ENCODE measurements around the gene LRRFIP1.
"Not testable (repeated sequence)": the region's sequence is repeated elsewhere in the genome, so short reads cannot be mapped to it uniquely, and the experiment has no call there.

The LRRFIP1 gene, protein sequence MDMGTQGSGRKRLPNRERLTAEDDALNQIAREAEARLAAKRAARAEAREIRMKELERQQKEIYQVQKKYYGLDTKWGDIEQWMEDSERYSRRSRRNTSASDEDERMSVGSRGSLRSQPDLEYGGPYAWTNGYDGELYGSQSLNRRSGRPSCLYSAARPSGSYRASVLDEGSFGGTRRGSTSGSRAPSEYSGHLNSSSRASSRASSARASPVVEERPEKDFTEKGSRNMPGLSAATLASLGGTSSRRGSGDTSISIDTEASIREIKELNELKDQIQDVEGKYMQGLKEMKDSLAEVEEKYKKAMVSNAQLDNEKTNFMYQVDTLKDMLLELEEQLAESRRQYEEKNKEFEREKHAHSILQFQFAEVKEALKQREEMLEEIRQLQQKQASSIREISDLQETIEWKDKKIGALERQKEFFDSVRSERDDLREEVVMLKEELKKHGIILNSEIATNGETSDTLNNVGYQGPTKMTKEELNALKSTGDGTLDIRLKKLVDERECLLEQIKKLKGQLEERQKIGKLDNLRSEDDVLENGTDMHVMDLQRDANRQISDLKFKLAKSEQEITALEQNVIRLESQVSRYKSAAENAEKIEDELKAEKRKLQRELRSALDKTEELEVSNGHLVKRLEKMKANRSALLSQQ

DNA sequence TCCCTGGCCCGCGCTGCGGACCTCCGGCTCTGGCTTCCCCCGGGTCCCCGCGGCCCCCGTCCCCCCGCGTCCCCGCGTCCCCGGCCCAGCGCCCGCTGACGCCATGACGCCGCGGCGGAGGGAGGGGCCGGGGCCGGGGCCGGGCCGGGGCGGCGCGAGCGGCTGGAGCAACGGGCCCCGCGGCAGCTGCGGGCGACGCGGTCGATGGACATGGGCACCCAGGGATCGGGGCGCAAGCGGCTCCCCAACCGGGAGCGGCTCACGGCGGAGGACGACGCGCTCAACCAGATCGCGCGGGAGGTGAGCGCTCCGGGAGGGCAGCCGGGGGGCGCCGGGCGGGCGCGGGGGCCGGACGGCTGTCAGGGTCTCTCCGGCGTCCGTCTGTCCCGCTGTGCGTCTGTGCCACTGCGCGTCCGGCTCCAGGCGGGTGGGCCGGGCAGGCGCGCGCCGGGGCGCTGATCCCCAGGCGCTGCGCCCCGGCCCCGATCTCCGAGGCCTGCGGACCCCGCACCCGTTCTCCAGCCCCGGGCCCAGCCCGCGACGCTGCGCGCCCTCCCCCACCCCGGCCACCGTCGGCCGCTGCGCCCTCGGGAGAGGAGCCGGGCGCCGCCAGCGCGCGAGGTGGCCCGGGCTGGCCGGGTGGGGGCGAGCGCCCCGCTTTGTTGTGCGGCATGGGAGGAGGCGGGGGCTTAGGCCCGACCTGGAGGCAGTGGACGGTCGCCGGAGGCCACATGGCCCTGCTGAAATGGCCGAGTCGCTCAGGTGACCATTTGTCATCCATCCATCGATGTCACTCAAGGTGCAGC, at the start of gene LRRFIP1:
LRRFIP1 (plus strand) TSS at position 147 of the 806 bp plus-strand sequence; CDS start at position 205, 58 bp downstream.
- no peak for DNase-seq

DNA sequence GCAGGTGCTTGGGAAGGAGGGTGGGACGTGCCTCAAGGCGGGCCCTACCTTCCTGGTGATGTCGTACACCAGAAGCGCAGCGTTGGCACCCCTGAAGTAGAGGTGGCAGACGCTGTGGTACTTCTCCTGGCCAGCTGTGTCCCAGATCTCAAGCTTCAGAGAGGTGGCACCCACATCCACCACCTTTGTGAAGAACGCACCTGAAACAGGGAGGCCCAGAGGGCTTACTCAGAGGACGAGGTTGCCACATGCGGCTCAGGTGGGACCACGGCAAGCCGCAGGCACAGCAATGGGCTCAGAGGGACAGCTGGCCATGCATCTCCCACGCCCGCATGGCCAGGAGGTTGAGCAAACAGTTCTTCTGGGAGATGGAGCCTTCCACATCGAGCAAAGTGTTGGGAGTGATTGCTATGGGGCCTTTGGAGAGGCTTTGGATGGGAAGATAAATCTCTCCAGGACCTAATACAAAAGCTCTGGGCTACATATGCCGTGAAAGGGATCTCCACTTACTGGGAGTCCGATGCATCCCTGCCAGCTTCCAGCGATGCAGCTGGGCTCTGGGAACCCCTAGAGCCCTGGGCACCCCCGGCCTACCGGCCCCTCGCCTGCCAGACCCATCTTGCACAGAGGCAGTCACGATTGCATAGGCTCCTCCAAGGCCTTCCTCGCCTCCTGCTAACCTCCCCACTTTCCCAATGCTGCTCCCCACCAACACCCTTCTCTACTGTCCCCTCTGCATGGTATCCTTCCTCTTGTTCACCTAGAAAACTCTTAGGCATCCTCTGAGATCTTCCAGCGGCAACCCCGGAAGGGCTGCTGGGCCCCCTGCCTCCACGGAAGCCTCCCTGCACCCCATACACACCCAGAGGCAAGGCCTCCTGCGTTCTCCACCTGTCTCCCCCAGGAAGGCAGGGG, 49.2 kb upstream of the LRRFIP1 start:
- no peak for DNase-seq

GRCh38 chr2:237581326-237581725, 46.1 kb upstream of the LRRFIP1 start:
- no peak for DNase-seq

GRCh38 chr2:237581751-237582746, 45.3 kb upstream of the LRRFIP1 start:
- DNase-seq, result no peak

DNA sequence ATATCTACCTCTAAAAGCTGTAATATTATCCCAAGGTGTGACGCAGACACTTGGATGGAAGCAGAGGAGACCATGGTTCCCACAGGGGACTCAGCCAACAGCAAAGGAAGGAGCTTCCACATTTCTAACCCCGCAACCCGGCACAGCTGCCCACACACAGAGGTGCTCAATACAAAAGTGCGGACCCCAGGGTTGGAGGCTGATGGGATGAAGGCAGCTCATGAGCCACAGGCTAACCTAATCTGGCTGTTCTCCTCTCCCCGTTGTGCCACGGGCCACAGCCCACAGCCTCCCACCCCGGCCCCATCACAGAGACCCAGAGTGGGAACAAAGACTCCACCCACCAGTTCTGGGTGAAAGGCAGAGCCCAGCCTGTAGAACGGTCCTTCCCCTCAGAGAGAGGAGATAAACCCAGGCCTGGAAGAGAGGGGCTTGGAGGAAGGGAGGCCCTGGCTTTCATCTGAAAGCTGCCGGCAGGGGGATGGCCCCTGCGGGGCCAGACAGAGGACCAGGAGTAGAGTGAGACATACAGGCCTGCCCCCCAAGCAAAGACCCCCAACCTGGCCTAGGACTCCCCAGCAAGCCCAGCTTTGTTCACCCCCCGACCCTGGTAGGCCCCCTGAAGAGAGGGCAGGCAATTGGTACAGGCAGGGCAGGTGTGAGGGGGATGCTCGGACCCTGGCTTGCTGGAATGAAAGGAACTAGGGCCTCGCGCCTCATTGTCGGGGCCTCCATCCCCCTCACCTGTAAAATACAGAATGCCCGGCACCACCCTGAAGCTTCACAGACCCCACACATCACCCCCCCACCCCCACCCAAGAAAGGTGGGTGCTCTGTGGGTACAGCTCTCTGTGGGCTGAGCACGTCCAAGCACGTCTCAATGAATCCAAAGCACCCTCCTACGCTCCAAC, 43.7 kb upstream of the LRRFIP1 start:
- DNase-seq, result no peak

DNA sequence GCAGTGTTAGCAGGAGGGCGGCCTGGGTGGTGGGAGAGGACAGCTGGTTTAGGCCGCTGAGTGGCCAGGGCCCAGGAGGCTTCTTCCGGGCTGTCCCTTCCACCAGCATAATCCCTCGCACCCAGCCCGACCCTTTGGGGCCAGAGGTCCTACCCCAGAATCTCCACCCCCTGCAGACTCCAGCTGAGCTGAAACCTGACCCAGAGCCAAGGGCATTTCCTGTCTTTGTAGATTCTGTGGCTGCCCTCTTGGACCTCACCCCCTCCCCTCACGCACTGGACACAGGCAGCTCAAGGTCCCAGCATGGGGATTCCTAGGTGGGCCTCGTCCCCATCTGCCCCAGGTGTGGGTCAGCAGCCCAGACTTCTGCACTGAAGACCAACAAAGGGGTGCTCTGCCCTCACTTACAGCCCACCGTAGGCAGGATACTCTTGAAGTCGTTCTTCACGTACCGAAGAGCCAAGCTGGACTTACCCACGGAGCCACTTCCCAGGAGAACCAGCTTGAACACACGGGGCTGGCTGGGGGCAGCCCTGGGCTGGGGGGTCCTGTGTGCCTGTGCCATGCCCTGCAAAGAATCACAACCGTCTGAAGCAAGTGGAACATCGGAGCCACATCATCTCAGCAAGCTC, 41.7 kb upstream of the LRRFIP1 start:
- no peak for DNase-seq

GRCh38 chr2:237588044-237588696, 39.2 kb upstream of the LRRFIP1 start:
- DNase-seq, result no peak

- DNase-seq, result peak; percentile 72
These were observed 36.9 kb upstream of the LRRFIP1 start, which contains the start of gene RAB17 for GRCh38 chr2:237590272-237591140. Gene RAB17, minus strand, starts transcription at chr2:237590734. Its CDS starts 4,580 bp downstream, at chr2:237586154.

DNA sequence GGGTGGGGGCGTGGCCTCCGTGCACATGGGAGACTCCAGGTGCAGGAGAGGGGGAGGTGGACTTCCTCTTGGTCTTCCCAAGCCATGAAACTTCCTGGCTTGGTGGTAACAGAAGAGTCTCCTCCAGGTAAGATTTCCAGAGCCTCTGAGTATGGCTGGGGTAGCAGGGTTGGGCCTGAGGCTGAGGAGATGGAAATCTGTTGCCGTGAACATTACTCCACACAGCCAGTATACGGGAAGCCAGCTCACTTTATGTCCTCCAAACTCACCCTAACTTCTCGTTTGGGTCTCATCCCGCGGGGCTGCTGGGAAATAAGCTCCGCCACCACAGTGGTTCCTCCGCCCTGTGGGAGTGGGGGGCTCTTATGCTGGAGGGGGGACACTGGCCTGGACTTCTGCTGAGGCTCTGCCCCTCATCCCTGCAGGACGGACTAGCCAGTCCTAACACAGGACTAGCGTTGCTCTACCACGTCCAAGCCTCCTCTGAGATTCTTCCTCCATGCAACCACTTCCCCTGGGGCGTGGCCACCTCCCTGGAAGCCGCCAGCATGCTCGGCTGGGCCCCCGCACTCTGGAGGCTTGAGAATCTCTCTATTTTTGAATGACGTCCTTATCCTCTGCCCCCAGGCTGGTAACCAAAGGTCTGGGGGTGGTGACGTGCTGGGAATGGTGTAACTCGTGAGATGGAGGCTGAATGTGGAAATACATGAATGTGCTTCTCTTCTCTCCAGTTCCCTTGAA, 36.1 kb upstream of the LRRFIP1 start:
- DNase-seq, result no peak

GRCh38 chr2:237592425-237592980, 34.9 kb upstream of the LRRFIP1 start:
- no peak for DNase-seq

DNA sequence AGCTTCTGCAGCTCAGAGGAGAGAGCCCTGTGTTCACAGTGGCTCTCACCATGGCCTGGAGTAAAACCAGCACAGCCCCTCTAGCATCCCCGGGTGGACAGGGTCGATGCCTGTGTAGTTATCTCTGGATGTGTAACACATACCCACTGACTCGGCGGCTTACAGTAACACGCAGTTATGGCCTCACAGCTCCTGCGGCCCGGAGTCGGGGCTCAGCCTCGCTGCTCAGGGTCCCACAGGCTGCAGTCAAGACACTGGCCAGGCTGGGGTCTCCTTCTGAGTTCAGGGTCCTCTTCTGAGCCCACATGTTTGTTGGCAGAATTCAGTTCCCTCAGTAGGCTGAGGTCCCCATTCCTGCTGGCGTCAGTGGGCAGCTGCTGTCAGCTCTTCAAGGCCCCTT, 34.4 kb upstream of the LRRFIP1 start:
- DNase-seq, result no peak

DNA sequence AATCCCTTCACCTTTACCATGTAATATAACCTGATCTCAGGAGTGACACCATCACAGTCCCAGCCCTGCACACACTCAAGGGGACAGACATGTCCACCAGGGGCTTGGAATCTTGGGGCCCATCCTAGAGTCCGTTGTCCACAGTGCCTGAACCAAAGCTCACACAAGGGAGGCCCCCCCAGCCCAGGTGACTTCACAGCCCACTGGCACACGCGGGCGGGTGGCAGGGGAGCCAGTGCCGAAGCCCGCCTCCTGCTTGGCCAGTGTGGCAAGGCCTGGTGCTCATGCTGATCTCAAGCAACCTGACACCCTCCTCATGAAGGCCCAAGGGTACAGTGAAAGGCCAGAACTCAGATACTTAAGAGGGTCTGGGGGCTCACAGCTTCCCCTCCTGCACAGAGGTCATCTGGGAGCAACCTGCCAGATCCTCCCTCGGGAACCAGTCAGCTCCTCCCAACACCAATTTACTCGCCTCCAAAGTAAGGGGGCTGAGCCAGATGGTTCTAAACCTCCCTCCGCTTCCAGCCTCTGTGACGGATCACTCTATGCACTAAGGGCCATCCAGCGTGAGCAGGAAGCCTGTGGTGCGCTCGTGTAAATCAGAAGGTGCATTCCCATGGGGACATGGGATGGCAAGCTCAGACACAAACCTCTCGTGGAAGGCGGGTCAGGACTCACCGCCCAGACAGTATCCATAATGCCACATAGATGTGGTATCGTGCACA, 33.6 kb upstream of the LRRFIP1 start:
- no peak for DNase-seq

DNA sequence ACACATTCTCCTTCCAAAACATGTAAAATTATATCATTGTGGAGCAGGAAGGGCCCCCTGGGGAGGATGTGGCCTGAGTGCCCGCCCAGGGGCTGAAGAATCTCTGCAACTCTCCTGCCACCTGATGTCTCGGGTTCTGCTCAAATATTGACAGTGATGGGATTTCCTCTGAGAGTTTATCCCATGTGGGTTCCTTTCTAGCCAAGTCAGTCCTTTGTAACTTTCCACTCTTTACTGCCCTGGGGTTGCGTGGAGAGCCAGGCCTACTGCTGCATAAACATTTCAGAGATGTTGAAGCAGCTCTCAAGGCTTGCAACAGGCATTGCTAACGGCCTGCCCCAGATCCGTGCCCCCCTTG, 32.9 kb upstream of the LRRFIP1 start:
- DNase-seq, result no peak

DNA sequence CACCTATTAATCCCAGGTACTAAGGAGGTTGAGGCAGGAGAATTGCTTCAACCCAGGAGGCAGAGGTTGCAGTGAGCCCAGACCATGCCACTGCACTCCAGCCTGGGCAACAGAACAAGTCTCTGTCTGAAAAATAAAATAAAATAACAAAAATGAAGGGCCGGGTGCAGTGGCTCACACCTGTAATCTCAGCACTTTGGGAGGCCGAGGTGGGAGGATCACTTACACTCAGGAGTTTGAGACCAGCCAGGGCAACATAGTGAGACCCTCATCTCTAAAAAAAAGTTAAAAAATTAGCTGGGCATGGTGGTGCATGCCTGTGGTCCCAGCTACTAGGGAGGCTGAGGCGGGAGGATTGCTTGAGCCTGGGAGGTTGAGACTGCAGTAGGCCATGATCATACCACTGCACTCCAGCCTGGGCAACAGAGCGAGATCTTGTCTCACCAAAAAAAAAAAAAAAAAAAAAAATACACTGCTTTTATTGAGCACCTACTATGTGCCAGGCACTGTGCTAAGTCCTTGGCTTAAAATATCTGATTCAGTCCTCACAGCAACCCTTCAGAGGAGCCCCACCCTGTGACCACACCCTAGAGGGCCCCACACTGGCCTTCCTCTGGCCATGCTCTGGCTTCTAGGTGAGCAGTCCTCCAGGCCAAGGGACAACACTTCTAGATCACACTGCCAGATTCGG, 31.4 kb upstream of the LRRFIP1 start:
- not testable (repeated sequence) for DNase-seq

GRCh38 chr2:237596520-237597195, 30.7 kb upstream of the LRRFIP1 start:
- no peak for DNase-seq

Measured in NCI-H774 (cell line).